ENCODE results near the gene PPM1G. TPM values are rescaled to one million over a fixed set of nuclear protein-coding genes. Genes with fewer than 3 reads are reported as not detected.

The PPM1G gene
- total RNA-seq, 1 donor from 2014 or later = 121 TPM

GRCh38 chr2:27363933-27364332 is 45.5 kb downstream of the PPM1G start:
- DNase-seq (ENCODE audit: low read depth) = no peak
- H3K27me3 ChIP-seq (ENCODE audit: control insufficient read depth, insufficient read depth, low read length) = no peaks in the 10 kb centered on the region
- H3K36me3 ChIP-seq (ENCODE audit: control insufficient read depth, insufficient read depth, low read length) = peaks cover 1% of the 10 kb centered on the region
- TF ChIP-seq CTCF (IDR thresholded peaks at IDR 0.05; ENCODE audit: insufficient read depth, low read length, poor library complexity, severe bottlenecking) = no peak
- H3K4me3 ChIP-seq (ENCODE audit: low read depth, low read length) = no peak overlapping the region

GRCh38 chr2:27362678-27363420 is 46.5 kb downstream of the PPM1G start:
- DNase-seq (ENCODE audit: low read depth) = no peak
- Histone ChIP-seq H3K4me3 (ENCODE audit: low read depth, low read length) (no peak overlapping the region), H3K27me3 (ENCODE audit: control insufficient read depth, insufficient read depth, low read length) (no peaks in the 10 kb centered on the region), H3K36me3 (ENCODE audit: control insufficient read depth, insufficient read depth, low read length) (no peaks in the 10 kb centered on the region)
- TF ChIP-seq CTCF (IDR thresholded peaks at IDR 0.05; ENCODE audit: insufficient read depth, low read length, poor library complexity, severe bottlenecking) = no peak

GRCh38 chr2:27356382-27357181 is 52.8 kb downstream of the PPM1G start, which contains the start of gene GTF3C2:
GTF3C2 (minus strand) TSS chr2:27356764; CDS start chr2:27343554, 13,210 bp downstream.
- peak within 1 kb of the TSS; percentile 98 for H3K4me3 ChIP-seq (ENCODE audit: low read depth, low read length)
- DNase-seq (ENCODE audit: low read depth) = peak; percentile 86
- TF ChIP-seq CTCF (IDR thresholded peaks at IDR 0.05; ENCODE audit: insufficient read depth, low read length, poor library complexity, severe bottlenecking) = no peak

GRCh38 chr2:27356056-27356381 is 53.4 kb downstream of the PPM1G start:
- no peak for TF ChIP-seq CTCF (IDR thresholded peaks at IDR 0.05; ENCODE audit: insufficient read depth, low read length, poor library complexity, severe bottlenecking)
- Histone ChIP-seq H3K4me3 (ENCODE audit: low read depth, low read length) (peak overlapping the region; percentile 98), H3K27me3 (ENCODE audit: control insufficient read depth, insufficient read depth, low read length) (no peaks in the 10 kb centered on the region), H3K36me3 (ENCODE audit: control insufficient read depth, insufficient read depth, low read length) (no peaks in the 10 kb centered on the region)
- no peak for DNase-seq (ENCODE audit: low read depth)

More at GRCh38 chr2:27356382-27357181, 52.8 kb downstream of the PPM1G start, which contains the start of gene GTF3C2:
- Histone ChIP-seq H3K27me3 (ENCODE audit: control insufficient read depth, insufficient read depth, low read length) (no peaks in the 10 kb centered on the region), H3K36me3 (ENCODE audit: control insufficient read depth, insufficient read depth, low read length) (no peaks in the 10 kb centered on the region)

- DNase-seq (ENCODE audit: low read depth) = no peak
- Histone ChIP-seq H3K4me3 (ENCODE audit: low read depth, low read length) (no peak overlapping the region), H3K27me3 (ENCODE audit: control insufficient read depth, insufficient read depth, low read length) (no peaks in the 10 kb centered on the region), H3K36me3 (ENCODE audit: control insufficient read depth, insufficient read depth, low read length) (no peaks in the 10 kb centered on the region)
- TF ChIP-seq CTCF (IDR thresholded peaks at IDR 0.05; ENCODE audit: insufficient read depth, low read length, poor library complexity, severe bottlenecking) = no peak
These were observed 54.8 kb downstream of the PPM1G start for GRCh38 chr2:27354597-27354927.

Measured in kidney epithelial cell (primary cell).